MM.1S (cell line): ENCODE results near the gene CTSF.
A peak's percentile ranks its signal among the peaks of the same experiment; 100 is the strongest.

ENCODE experiments used
- DNase-seq: peaks from one replicate; pipeline ENCODE4 v3.0.0-alpha.2; 2015
- H2AFZ ChIP-seq: fragments of 300-600 bp; sonication (generic); 2 replicates; pipeline ENCODE4 v1.6.0; 2016; ENCODE audit warnings: antibody characterized with exemption, low read length
- H3F3A ChIP-seq: fragments of 300-600 bp; sonication (generic); 2 replicates; pipeline ENCODE4 v1.6.1; 2016; ENCODE audit warnings: mild to moderate bottlenecking, antibody characterized with exemption, low read length, moderate library complexity, mixed read lengths; ENCODE audit not compliant: insufficient read depth
- H3K27ac ChIP-seq: fragments of 300-600 bp; sonication (generic); 2 replicates; pipeline ENCODE4 v1.5.1; 2016; ENCODE audit warnings: mild to moderate bottlenecking, low read length
- H3K27me3 ChIP-seq: fragments of 300-600 bp; sonication (generic); replicated peaks from 2 replicates; pipeline ENCODE4 v1.6.0; 2016; ENCODE audit warnings: low read length; ENCODE audit not compliant: insufficient read depth
- H3K36me3 ChIP-seq: fragments of 300-600 bp; sonication (generic); replicated peaks from 2 replicates; pipeline ENCODE4 v1.6.1; 2016; ENCODE audit warnings: mild to moderate bottlenecking, low read length, mixed read lengths; ENCODE audit not compliant: insufficient read depth
- H3K4me1 ChIP-seq: fragments of 300-600 bp; sonication (generic); 2 replicates; pipeline ENCODE4 v1.6.1; 2016; ENCODE audit warnings: low read length, mixed read lengths
- H3K4me2 ChIP-seq: fragments of 300-600 bp; sonication (generic); 2 replicates; pipeline ENCODE4 v1.6.0; 2016; ENCODE audit warnings: low read depth, low read length
- H3K4me3 ChIP-seq: fragments of 300-600 bp; sonication (generic); 2 replicates; pipeline ENCODE4 v1.5.1; 2016; ENCODE audit warnings: low read length, mixed read lengths
- H3K79me2 ChIP-seq: fragments of 300-600 bp; sonication (generic); 2 replicates; pipeline ENCODE4 v1.6.1; 2016; ENCODE audit warnings: mixed run types, low read length, mixed read lengths
- H3K9ac ChIP-seq: fragments of 300-600 bp; sonication (generic); 2 replicates; pipeline ENCODE4 v1.6.1; 2016; ENCODE audit warnings: low read length, mixed read lengths
- H3K9me2 ChIP-seq: fragments of 300-600 bp; sonication (generic); replicated peaks from 2 replicates; pipeline ENCODE4 v1.6.1; 2016; ENCODE audit warnings: mild to moderate bottlenecking, low read length, mixed read lengths; ENCODE audit not compliant: insufficient read depth
- H3K9me3 ChIP-seq: fragments of 300-600 bp; sonication (generic); replicated peaks from 2 replicates; pipeline ENCODE4 v1.6.1; 2016; ENCODE audit warnings: mild to moderate bottlenecking, low read length, mixed read lengths; ENCODE audit not compliant: insufficient read depth
- H4K20me1 ChIP-seq: fragments of 300-600 bp; sonication (generic); 2 replicates; pipeline ENCODE4 v1.6.1; 2016; ENCODE audit warnings: mild to moderate bottlenecking, low read length, moderate library complexity, mixed read lengths; ENCODE audit not compliant: insufficient read depth
- EZH2 ChIP-seq: fragments of 300-600 bp; sonication (generic); optimal IDR thresholded peaks from 2 replicates; pipeline ENCODE3; 2017; ENCODE audit warnings: low read depth, mild to moderate bottlenecking, antibody characterized with exemption, low read length, mixed read lengths
- EZH2phosphoT487 ChIP-seq: fragments of 300-600 bp; sonication (generic); IDR thresholded peaks from 2 replicates; pipeline ENCODE4 v1.6.1; 2018; ENCODE audit warnings: antibody characterized with exemption, low read length
- TF ChIP-seq, protein P1 (sequence below): fragments of 300-600 bp; sonication (generic); IDR thresholded peaks from 2 replicates; pipeline ENCODE4 v1.5.1; 2016; ENCODE audit warnings: antibody characterized with exemption, low read length, mixed read lengths

CTSF gene

DNA sequence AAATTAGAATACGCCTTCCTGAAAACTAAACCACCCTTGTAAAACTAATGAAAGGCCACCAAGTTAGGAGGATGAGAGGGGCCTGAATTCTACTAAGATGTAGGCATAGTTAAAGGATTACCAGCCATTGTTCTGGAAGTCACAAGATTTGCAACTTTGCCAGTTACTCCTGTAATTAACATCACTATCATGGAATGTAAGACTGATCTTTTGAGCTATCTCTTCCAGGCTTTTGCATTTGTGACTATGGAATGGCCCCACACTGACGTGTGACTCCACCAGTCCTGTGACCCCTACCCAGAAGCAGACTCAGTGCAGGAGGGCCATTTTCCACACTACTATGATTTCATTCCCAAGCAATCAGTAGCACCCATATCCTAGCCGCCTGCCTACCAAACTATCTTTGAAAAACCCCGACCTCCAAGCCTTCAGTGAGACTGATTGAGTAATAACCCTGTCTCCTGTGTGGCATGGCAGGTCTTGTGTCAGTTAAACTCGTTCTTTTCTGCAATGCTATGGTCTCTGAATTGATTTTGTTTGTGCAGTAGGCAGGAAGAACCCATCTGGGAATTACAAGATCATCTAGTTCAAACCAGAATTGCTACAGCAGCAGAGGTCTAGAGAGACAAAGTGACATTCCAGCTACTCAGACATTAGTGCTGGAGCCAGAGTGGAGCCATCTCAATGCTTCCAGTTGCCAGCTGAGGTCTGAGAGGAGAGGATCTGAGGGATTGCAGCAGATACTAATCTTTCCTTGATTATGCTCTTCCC is 1.9 kb upstream of the CTSF start:
- no peaks in the 10 kb centered on the region for H3K4me1 ChIP-seq
- no peak overlapping the region for H3K4me3 ChIP-seq
- no peak for DNase-seq
- no peak overlapping the region for H2AFZ ChIP-seq
- no peaks in the 10 kb centered on the region for H3K36me3 ChIP-seq
- no peaks in the 10 kb centered on the region for H3K9me2 ChIP-seq
- no peaks in the 10 kb centered on the region for H3K79me2 ChIP-seq
- H3F3A ChIP-seq = no peaks in the 10 kb centered on the region
- no peak for TF ChIP-seq EZH2phosphoT487
- no peak for TF ChIP-seq EZH2
- TF ChIP-seq, protein P1, sequence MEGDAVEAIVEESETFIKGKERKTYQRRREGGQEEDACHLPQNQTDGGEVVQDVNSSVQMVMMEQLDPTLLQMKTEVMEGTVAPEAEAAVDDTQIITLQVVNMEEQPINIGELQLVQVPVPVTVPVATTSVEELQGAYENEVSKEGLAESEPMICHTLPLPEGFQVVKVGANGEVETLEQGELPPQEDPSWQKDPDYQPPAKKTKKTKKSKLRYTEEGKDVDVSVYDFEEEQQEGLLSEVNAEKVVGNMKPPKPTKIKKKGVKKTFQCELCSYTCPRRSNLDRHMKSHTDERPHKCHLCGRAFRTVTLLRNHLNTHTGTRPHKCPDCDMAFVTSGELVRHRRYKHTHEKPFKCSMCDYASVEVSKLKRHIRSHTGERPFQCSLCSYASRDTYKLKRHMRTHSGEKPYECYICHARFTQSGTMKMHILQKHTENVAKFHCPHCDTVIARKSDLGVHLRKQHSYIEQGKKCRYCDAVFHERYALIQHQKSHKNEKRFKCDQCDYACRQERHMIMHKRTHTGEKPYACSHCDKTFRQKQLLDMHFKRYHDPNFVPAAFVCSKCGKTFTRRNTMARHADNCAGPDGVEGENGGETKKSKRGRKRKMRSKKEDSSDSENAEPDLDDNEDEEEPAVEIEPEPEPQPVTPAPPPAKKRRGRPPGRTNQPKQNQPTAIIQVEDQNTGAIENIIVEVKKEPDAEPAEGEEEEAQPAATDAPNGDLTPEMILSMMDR = no peak
- H3K9me3 ChIP-seq = no peaks in the 10 kb centered on the region
- no peak overlapping the region for H3K27ac ChIP-seq
- H4K20me1 ChIP-seq = no peaks in the 10 kb centered on the region
- H3K9ac ChIP-seq = no peak overlapping the region
- no peak overlapping the region for H3K4me2 ChIP-seq
- peaks cover 42% of the 10 kb centered on the region for H3K27me3 ChIP-seq

DNA sequence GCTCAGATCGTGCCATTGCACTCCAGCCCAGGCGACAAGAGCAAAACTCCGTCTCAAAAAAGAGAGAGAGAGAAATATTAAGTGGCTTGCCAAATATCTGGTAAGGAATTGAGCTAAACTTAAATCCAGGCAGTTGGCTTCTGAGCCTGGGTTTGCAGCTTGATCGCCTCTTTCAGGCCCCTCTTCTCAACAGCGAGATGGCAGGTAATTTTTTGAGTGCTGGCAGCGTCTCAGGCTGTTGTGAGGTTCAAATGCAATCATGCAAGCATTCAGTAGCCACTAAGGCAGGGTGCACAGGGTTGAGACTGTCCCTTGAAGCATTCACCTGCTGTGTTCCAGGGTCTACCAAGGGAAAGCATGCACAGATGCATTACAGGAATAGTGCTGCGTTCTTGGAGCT is 670 bp upstream of the CTSF start:
- H3K9me3 ChIP-seq = no peaks in the 10 kb centered on the region
- TF ChIP-seq, protein P1 = no peak
- TF ChIP-seq EZH2phosphoT487 (no peak), EZH2 (no peak)
- no peaks in the 10 kb centered on the region for H3K79me2 ChIP-seq
- no peaks in the 10 kb centered on the region for H3K9me2 ChIP-seq
- H3K4me1 ChIP-seq = no peaks in the 10 kb centered on the region
- no peak overlapping the region for H3K9ac ChIP-seq
- H3K4me3 ChIP-seq = no peak overlapping the region
- H3K27me3 ChIP-seq = peaks cover 54% of the 10 kb centered on the region
- H3F3A ChIP-seq = no peaks in the 10 kb centered on the region
- no peak overlapping the region for H3K4me2 ChIP-seq
- no peaks in the 10 kb centered on the region for H3K36me3 ChIP-seq
- H2AFZ ChIP-seq = peak overlapping the region; percentile 62
- no peak overlapping the region for H3K27ac ChIP-seq
- H4K20me1 ChIP-seq = no peaks in the 10 kb centered on the region
- DNase-seq = no peak

DNA sequence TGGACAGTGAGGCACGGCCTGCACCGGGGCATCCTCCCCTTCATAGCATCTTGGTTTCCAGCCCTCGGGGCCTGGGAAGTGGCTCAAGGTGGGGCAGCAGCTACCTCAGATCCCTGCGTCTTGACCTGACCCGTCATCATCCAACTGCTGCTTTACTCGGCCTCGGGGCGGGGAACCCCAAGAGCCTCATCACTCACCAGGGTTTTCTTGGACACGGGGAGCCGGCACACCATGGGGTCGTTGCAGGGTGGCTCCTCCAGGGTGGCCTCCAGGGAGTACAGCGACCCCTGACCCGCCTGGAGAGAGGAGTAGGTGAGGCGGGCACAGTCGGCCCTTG is 651 bp downstream of the CTSF start:
- H3F3A ChIP-seq = no peaks in the 10 kb centered on the region
- H3K9me2 ChIP-seq = no peaks in the 10 kb centered on the region
- H3K4me3 ChIP-seq = 0 out of 2 replicates have a peak overlapping the region, but pooled peaks have one; percentile 55
- H3K4me2 ChIP-seq = peak overlapping the region; percentile 72
- TF ChIP-seq EZH2phosphoT487 (no peak), EZH2 (no peak)
- TF ChIP-seq, protein P1 = no peak
- H3K9me3 ChIP-seq = no peaks in the 10 kb centered on the region
- H3K27me3 ChIP-seq = peaks cover 67% of the 10 kb centered on the region
- no peak overlapping the region for H3K9ac ChIP-seq
- H3K36me3 ChIP-seq = no peaks in the 10 kb centered on the region
- no peaks in the 10 kb centered on the region for H3K79me2 ChIP-seq
- H4K20me1 ChIP-seq = no peaks in the 10 kb centered on the region
- DNase-seq = no peak
- H3K4me1 ChIP-seq = no peaks in the 10 kb centered on the region
- H2AFZ ChIP-seq = peak overlapping the region; percentile 31; the same call in 1 of the 2 replicates
- H3K27ac ChIP-seq = no peak overlapping the region
